HepG2 (cell line): ENCODE measurements around the gene SPOCD1.

Experiments used
- GLI4 ChIP-seq: sonication (generic); formaldehyde crosslinking; IDR thresholded peaks from 2 replicates; pipeline ENCODE4 v1.5.1; 2020; ENCODE audit warnings: missing genetic modification reagents, mild to moderate bottlenecking, moderate library complexity, borderline replicate concordance
- JUND ChIP-seq: sonication (generic); formaldehyde crosslinking; IDR thresholded peaks from 2 replicates; pipeline ENCODE4 v1.8.0; 2022; ENCODE audit warnings: mild to moderate bottlenecking, missing genetic modification reagents
- MBNL3 ChIP-seq: fragments of 250-450 bp; sonication (Bioruptor Pico); conservative IDR thresholded peaks from 2 replicates; pipeline ENCODE4 v1.8.0; 2022; ENCODE audit warnings: mild to moderate bottlenecking, inconsistent platforms
- MYC ChIP-seq: sonication (generic); formaldehyde crosslinking; IDR thresholded peaks from 2 replicates; pipeline ENCODE4 v1.9.0; 2021; ENCODE audit warnings: missing genetic modification reagents, borderline replicate concordance
- NR2F2 ChIP-seq: IDR thresholded peaks from 2 replicates; pipeline ENCODE4 v1.6.1; 2012; ENCODE audit warnings: low read depth, inconsistent platforms, borderline replicate concordance
- POLR2G ChIP-seq: fragments of 200-400 bp; formaldehyde crosslinking; IDR thresholded peaks from 2 replicates; pipeline ENCODE4 v1.6.1; 2018; ENCODE audit warnings: mild to moderate bottlenecking, low read depth, low read length, moderate library complexity
- RXRB ChIP-seq: IDR thresholded peaks from 2 replicates; pipeline ENCODE4 v1.6.1; 2016; ENCODE audit warnings: borderline replicate concordance, missing genetic modification reagents, missing compliant biosample characterization
- SNRNP70 ChIP-seq: fragments of 200-400 bp; formaldehyde crosslinking; IDR thresholded peaks from 2 replicates; pipeline ENCODE4 v1.6.1; 2017; ENCODE audit warnings: mild to moderate bottlenecking, low read depth, low read length, moderate library complexity
- SP1 ChIP-seq, 2 experiments: fragments of 450-650 bp in 1 of 2; sonication (generic) in 1 of 2; formaldehyde crosslinking in 1 of 2; IDR thresholded peaks; 2 replicates each; pipeline versions ENCODE4 v1.4.0 to v1.6.1; 2016 to 2020; ENCODE audit warnings: missing genetic modification reagents in 1 of 2
- ZFP1 ChIP-seq: IDR thresholded peaks from 2 replicates; pipeline ENCODE4 v1.6.1; 2016
- ZNF143 ChIP-seq: sonication (generic); formaldehyde crosslinking; IDR thresholded peaks from 2 replicates; pipeline ENCODE4 v1.4.0; 2020; ENCODE audit warnings: missing genetic modification reagents
- TF ChIP-seq, protein P1 (sequence below): sonication (generic); formaldehyde crosslinking; IDR thresholded peaks from 2 replicates; pipeline ENCODE4 v1.5.0; 2020; ENCODE audit warnings: missing genetic modification reagents
- TF ChIP-seq, protein P2 (sequence below): sonication (generic); formaldehyde crosslinking; IDR thresholded peaks from 2 replicates; pipeline ENCODE4 v1.5.0; 2020; ENCODE audit warnings: mild to moderate bottlenecking, missing genetic modification reagents, moderate library complexity

DNA sequence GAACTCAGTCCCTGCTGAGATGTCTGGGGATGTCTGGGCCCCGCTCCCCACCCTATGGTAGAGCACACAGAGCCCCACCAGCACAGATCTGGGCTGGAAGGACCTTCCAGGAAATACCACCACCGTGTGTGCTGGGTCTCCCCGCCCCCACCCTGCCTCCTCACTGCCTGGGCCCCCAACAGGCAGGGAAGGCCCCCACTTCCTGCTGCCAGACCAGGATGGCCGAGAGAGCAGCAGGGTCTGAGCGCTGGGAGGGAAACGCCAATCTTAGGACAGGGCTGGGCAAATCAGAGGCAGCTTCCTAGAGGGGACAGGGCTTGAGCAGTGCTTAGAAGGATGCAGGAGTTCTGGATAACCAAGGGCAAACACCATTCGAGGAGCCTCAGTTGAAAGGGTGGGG, 63.6 kb downstream of the SPOCD1 start:
- TF ChIP-seq MBNL3 (CRISPR knock-in tag): no peak
- no peak for TF ChIP-seq POLR2G
- no peak for TF ChIP-seq NR2F2
- TF ChIP-seq RXRB (CRISPR knock-in tag): no peak
- no peak for TF ChIP-seq MYC (CRISPR knock-in tag)
- TF ChIP-seq SP1 (IDR thresholded peaks at IDR 0.05): no peak
- TF ChIP-seq SP1 (CRISPR knock-in tag; IDR thresholded peaks at IDR 0.05): no peak
- TF ChIP-seq, protein P1, sequence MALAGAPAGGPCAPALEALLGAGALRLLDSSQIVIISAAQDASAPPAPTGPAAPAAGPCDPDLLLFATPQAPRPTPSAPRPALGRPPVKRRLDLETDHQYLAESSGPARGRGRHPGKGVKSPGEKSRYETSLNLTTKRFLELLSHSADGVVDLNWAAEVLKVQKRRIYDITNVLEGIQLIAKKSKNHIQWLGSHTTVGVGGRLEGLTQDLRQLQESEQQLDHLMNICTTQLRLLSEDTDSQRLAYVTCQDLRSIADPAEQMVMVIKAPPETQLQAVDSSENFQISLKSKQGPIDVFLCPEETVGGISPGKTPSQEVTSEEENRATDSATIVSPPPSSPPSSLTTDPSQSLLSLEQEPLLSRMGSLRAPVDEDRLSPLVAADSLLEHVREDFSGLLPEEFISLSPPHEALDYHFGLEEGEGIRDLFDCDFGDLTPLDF (CRISPR knock-in tag): no peak
- no peak for TF ChIP-seq ZNF143 (CRISPR knock-in tag)
- no peak for TF ChIP-seq GLI4 (CRISPR knock-in tag)
- no peak for TF ChIP-seq SNRNP70
- no peak for TF ChIP-seq JUND (CRISPR knock-in tag)
- TF ChIP-seq, protein P2, sequence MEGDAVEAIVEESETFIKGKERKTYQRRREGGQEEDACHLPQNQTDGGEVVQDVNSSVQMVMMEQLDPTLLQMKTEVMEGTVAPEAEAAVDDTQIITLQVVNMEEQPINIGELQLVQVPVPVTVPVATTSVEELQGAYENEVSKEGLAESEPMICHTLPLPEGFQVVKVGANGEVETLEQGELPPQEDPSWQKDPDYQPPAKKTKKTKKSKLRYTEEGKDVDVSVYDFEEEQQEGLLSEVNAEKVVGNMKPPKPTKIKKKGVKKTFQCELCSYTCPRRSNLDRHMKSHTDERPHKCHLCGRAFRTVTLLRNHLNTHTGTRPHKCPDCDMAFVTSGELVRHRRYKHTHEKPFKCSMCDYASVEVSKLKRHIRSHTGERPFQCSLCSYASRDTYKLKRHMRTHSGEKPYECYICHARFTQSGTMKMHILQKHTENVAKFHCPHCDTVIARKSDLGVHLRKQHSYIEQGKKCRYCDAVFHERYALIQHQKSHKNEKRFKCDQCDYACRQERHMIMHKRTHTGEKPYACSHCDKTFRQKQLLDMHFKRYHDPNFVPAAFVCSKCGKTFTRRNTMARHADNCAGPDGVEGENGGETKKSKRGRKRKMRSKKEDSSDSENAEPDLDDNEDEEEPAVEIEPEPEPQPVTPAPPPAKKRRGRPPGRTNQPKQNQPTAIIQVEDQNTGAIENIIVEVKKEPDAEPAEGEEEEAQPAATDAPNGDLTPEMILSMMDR (CRISPR knock-in tag): no peak
- no peak for TF ChIP-seq ZFP1 (CRISPR knock-in tag)
